Bronchial epithelial cell (primary cell): ENCODE data around the gene ZSWIM8. TPM values are rescaled to one million over a fixed set of nuclear protein-coding genes. Genes with fewer than 3 reads are reported as not detected.

Experiments used
- DNase-seq: peaks from one replicate; pipeline ENCODE4 v3.0.0-alpha.2; 2010; ENCODE audit warnings: low read depth
- FAIRE-seq: peaks from 2 replicates; lab custom pipeline; 2011; peaks lifted over from hg19 to GRCh38; lab: Jason Lieb, UNC
- H3K27me3 ChIP-seq: 2 replicates; pipeline ENCODE4 v1.5.1; 2011; ENCODE audit warnings: low read length; ENCODE audit not compliant: control insufficient read depth, insufficient read depth
- H3K36me3 ChIP-seq: 2 replicates; pipeline ENCODE4 v1.5.1; 2011; ENCODE audit warnings: low read length; ENCODE audit not compliant: control insufficient read depth, insufficient read depth
- H3K4me3 ChIP-seq: 2 replicates; pipeline ENCODE4 v1.5.1; 2011; ENCODE audit warnings: mild to moderate bottlenecking, low read depth, low read length, control low read depth
- total RNA-seq: library from RNA; depleted of rRNA; stranded (reverse); fragments of >200 nt; gene quantifications from 2 replicates; pipeline ENCODE4 v1.2.1, GENCODE V29; 2014
- TF ChIP-seq, protein P1 (sequence below): IDR thresholded peaks from 2 replicates; pipeline ENCODE4 v1.5.1; 2011; ENCODE audit warnings: mild to moderate bottlenecking, moderate library complexity, low read length, control low read depth, inconsistent platforms; ENCODE audit not compliant: insufficient read depth, severe bottlenecking

The ZSWIM8 gene
- total RNA-seq, 1 donor from 2014 or later: 27.1 TPM

DNA sequence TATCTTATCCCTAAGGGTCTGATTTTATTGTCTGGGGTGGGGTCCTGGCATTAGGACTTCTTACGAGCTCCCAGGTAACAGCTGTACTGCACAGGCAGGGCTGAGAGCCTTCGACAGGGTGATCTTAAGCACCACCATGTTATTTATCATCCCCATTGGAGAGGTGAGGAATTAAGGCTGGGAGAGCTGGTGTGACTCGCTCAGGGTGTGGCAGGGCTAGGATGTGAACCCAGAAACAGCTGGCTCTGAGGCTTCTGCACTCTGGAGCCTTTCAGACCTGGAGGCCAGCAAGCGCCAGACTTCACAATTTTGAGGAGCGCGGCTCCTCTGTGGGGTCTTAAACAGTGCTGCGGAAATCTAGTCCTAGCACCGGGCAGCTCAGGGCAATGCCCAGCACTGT, 53.4 kb downstream of the ZSWIM8 start:
- FAIRE-seq (no peak), DNase-seq (peak; percentile 67)
- Histone ChIP-seq H3K36me3 (peaks cover 12% of the 10 kb centered on the region), H3K4me3 (no peak overlapping the region), H3K27me3 (no peaks in the 10 kb centered on the region)
- TF ChIP-seq, protein P1, sequence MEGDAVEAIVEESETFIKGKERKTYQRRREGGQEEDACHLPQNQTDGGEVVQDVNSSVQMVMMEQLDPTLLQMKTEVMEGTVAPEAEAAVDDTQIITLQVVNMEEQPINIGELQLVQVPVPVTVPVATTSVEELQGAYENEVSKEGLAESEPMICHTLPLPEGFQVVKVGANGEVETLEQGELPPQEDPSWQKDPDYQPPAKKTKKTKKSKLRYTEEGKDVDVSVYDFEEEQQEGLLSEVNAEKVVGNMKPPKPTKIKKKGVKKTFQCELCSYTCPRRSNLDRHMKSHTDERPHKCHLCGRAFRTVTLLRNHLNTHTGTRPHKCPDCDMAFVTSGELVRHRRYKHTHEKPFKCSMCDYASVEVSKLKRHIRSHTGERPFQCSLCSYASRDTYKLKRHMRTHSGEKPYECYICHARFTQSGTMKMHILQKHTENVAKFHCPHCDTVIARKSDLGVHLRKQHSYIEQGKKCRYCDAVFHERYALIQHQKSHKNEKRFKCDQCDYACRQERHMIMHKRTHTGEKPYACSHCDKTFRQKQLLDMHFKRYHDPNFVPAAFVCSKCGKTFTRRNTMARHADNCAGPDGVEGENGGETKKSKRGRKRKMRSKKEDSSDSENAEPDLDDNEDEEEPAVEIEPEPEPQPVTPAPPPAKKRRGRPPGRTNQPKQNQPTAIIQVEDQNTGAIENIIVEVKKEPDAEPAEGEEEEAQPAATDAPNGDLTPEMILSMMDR: no peak

DNA sequence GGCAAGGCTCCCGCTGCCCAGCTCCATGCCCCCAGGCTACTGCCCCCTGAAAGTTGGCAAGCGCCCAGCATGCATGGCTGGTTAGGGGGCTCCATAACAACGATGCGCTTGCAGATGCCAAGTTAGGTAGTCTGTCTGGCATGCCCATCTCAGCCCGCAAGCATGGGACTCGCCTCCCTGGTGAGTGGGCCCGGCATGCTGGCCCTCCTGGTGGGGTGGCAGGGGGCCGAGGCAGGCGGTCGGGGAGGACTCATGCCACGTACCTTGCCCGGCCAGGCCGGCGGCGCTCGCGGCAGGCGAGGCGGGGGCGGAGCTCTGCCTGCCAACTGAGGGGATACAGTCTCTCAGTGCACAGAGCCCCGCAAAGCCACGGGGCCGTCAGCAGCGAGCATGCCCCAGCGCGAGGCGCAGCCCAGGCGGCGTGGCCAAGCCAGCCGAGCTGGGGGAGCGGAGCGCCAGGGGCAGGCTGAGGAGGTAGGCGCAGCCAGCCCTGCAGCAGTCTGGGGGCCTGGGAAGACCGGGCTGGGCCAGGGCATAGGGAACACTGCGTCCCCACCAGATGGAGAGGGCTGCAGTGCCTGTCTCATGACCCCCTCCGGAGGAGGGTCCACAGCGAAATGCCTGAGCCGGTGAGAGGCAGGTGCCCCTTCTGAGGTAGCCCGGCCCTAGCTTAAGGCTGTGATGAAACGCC, 54.0 kb downstream of the ZSWIM8 start:
- no peak for DNase-seq
- no peak for FAIRE-seq
- Histone ChIP-seq H3K27me3 (no peaks in the 10 kb centered on the region), H3K4me3 (no peak overlapping the region), H3K36me3 (peaks cover 12% of the 10 kb centered on the region)
- TF ChIP-seq, protein P1: no peak

DNA sequence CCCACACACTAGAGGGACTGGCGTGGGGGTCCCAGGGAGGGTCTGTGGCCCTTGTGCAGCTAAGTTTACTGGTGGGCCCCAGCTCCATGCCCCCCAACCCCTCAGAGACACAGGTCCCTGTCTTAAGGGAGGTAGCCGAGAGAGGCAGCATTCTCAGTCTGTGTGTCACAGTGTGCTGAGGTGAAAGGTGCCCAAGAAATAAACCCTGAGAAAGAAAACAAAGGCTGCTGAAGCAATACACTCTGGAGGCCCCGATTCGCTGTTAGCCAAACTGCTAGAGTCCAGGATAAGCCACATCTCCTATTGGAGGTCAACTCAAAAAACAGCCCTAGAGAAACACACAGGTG, 54.6 kb downstream of the ZSWIM8 start:
- TF ChIP-seq, protein P1: no peak
- DNase-seq (no peak), FAIRE-seq (no peak)
- H3K4me3 ChIP-seq: no peak overlapping the region
- peaks cover 12% of the 10 kb centered on the region for H3K36me3 ChIP-seq
- H3K27me3 ChIP-seq: no peaks in the 10 kb centered on the region

DNA sequence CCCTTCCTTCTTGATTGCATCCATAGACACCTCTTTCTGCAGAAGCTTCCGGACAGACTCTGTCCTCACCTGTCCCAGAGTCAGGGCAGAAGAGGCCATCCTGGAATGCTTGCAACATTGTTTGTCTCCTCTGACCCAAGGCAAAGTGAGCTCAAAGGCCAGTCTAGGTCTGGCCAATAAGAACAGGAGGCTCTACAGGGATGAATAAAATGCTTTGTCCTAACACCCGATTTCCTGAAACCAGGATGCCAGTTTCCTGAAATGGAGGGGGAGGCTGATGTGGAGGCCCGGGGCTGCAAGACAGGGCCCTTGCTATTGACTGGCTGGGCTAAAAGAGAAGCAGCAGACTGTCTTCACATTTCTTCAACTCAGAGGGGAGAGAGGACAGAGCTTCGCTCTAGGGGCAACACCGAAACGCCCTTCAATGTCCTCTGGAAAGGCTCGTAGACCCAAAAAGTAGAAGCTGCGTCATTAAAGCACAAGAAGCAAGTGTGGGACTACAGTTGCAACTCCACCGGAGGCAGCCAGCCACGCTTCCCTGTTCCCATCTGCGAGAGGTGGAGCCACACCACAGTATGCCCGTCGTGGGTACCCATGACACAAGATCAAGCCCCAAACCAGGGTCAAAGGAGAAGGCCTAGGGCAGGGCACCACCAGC, 55.1 kb downstream of the ZSWIM8 start:
- FAIRE-seq (no peak), DNase-seq (no peak)
- TF ChIP-seq, protein P1: no peak
- H3K36me3 ChIP-seq: peaks cover 12% of the 10 kb centered on the region
- no peak overlapping the region for H3K4me3 ChIP-seq
- H3K27me3 ChIP-seq: no peaks in the 10 kb centered on the region

DNA sequence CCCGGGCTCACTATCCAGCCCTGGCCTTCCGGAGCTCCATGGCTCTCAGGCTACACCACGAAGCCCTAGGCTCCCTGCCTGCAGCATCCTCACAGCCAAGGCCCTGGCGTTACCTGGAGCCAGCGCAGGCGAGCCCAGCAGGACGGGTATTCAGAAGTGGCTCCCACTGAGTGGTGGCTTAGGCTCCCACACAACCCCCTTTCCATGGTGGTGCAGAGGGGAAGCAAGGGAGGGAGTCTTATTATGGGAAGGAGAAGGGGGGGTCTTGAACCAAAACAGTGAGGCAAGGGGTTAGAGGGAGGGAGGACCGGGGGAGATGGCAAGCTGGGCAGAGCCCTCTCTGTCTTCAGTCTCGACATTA, 55.6 kb downstream of the ZSWIM8 start:
- FAIRE-seq (no peak), DNase-seq (no peak)
- Histone ChIP-seq H3K27me3 (no peaks in the 10 kb centered on the region), H3K36me3 (peaks cover 12% of the 10 kb centered on the region), H3K4me3 (no peak overlapping the region)
- TF ChIP-seq, protein P1: no peak
